HepG2 (cell line): Measurements from ENCODE around the gene MSI2. TPM values are rescaled to one million over a fixed set of nuclear protein-coding genes. Genes with fewer than 3 reads are reported as not detected.

Experiments
- ATF1 ChIP-seq: IDR thresholded peaks from 2 replicates; pipeline ENCODE4 v1.6.1; 2016; ENCODE audit warnings: mild to moderate bottlenecking, control low read depth
- CCDC6 ChIP-seq: sonication (generic); formaldehyde crosslinking; IDR thresholded peaks from 2 replicates; pipeline ENCODE4 v1.8.1; 2022; ENCODE audit warnings: mild to moderate bottlenecking, missing genetic modification reagents, moderate library complexity
- DNMT1 ChIP-seq: sonication (generic); formaldehyde crosslinking; IDR thresholded peaks from 2 replicates; pipeline ENCODE4 v1.5.1; 2020; ENCODE audit warnings: mild to moderate bottlenecking, missing genetic modification reagents
- ETV5 ChIP-seq: IDR thresholded peaks from 2 replicates; pipeline ENCODE4 v1.6.1; 2018; ENCODE audit warnings: missing biosample characterization, missing genetic modification reagents, inconsistent platforms, borderline replicate concordance
- GATA4 ChIP-seq: sonication (generic); IDR thresholded peaks from 2 replicates; pipeline ENCODE4 v1.6.1; 2016; ENCODE audit warnings: antibody characterized with exemption, low read depth, borderline replicate concordance
- HCFC1 ChIP-seq: fragments of 150-350 bp; IDR thresholded peaks from 2 replicates; pipeline ENCODE4 v1.6.1; 2014; ENCODE audit warnings: low read depth, low read length
- HOXA7 ChIP-seq: sonication (generic); formaldehyde crosslinking; IDR thresholded peaks from 2 replicates; pipeline ENCODE4 v1.8.1; 2022; ENCODE audit warnings: mild to moderate bottlenecking, missing genetic modification reagents, moderate library complexity
- IKZF1 ChIP-seq: fragments of 450-650 bp; IDR thresholded peaks from 2 replicates; pipeline ENCODE4 v1.7.1; 2016
- KLF9 ChIP-seq: IDR thresholded peaks from 2 replicates; pipeline ENCODE4 v1.6.1; 2016; ENCODE audit warnings: low read depth
- MED13 ChIP-seq: sonication (generic); formaldehyde crosslinking; IDR thresholded peaks from 2 replicates; pipeline ENCODE4 v1.5.0; 2020; ENCODE audit warnings: missing genetic modification reagents
- MEF2D ChIP-seq: sonication (generic); formaldehyde crosslinking; IDR thresholded peaks from 2 replicates; pipeline ENCODE4 v1.5.1; 2020; ENCODE audit warnings: mild to moderate bottlenecking, missing genetic modification reagents
- NFRKB ChIP-seq: fragments of 450-650 bp; IDR thresholded peaks from 2 replicates; pipeline ENCODE4 v1.6.1; 2017
- POGZ ChIP-seq: sonication (generic); formaldehyde crosslinking; IDR thresholded peaks from 2 replicates; pipeline ENCODE4 v1.4.0; 2020; ENCODE audit warnings: mild to moderate bottlenecking, missing genetic modification reagents
- SNAPC2 ChIP-seq: sonication (generic); formaldehyde crosslinking; IDR thresholded peaks from 2 replicates; pipeline ENCODE4 v1.8.1; 2022; ENCODE audit warnings: mild to moderate bottlenecking, missing genetic modification reagents
- SRSF4 ChIP-seq: fragments of 200-400 bp; formaldehyde crosslinking; IDR thresholded peaks from one replicate; pipeline ENCODE4 v1.6.1; 2018; ENCODE audit warnings: mild to moderate bottlenecking, low read depth, low read length, moderate library complexity; ENCODE audit not compliant: poor library complexity, severe bottlenecking
- ZBTB42 ChIP-seq: sonication (generic); formaldehyde crosslinking; IDR thresholded peaks from 2 replicates; pipeline ENCODE4 v1.5.0; 2020; ENCODE audit warnings: mild to moderate bottlenecking, missing genetic modification reagents
- ZBTB8A ChIP-seq: sonication (generic); formaldehyde crosslinking; IDR thresholded peaks from 2 replicates; pipeline ENCODE4 v1.4.0; 2020; ENCODE audit warnings: mild to moderate bottlenecking, low read depth, missing genetic modification reagents, borderline replicate concordance
- ZNF12 ChIP-seq: sonication (generic); formaldehyde crosslinking; IDR thresholded peaks from 2 replicates; pipeline ENCODE4 v1.5.0; 2020; ENCODE audit warnings: missing genetic modification reagents
- ZNF225 ChIP-seq: sonication (generic); formaldehyde crosslinking; IDR thresholded peaks from 2 replicates; pipeline ENCODE4 v1.4.0; 2020; ENCODE audit warnings: mild to moderate bottlenecking, missing genetic modification reagents
- ZNF3 ChIP-seq: IDR thresholded peaks from 2 replicates; pipeline ENCODE4 v1.7.0; 2017; ENCODE audit warnings: inconsistent platforms
- ZNF317 ChIP-seq: sonication (generic); formaldehyde crosslinking; IDR thresholded peaks from 2 replicates; pipeline ENCODE4 v1.5.0; 2020; ENCODE audit warnings: mild to moderate bottlenecking, missing genetic modification reagents
- ZNF546 ChIP-seq: sonication (generic); formaldehyde crosslinking; conservative IDR thresholded peaks from 2 replicates; pipeline ENCODE4 v1.8.1; 2023; ENCODE audit warnings: mild to moderate bottlenecking, missing genetic modification reagents
- ZNF563 ChIP-seq: sonication (generic); formaldehyde crosslinking; IDR thresholded peaks from 2 replicates; pipeline ENCODE4 v1.8.0; 2022; ENCODE audit warnings: mild to moderate bottlenecking, moderate library complexity, missing genetic modification reagents
- ZNF570 ChIP-seq: sonication (generic); formaldehyde crosslinking; IDR thresholded peaks from 2 replicates; pipeline ENCODE4 v1.4.0; 2020; ENCODE audit warnings: mild to moderate bottlenecking, missing genetic modification reagents, borderline replicate concordance
- polyA plus RNA-seq, 8 experiments: library from polyadenylated mRNA; depleted of rRNA in 3 of 8; stranded (reverse) in 7 of 8; unstranded in 1 of 8; fragments of >200 nt; fragmentation: Illumina TruSeq in 4 of 8; extraction: Trizol in 4 of 8; gene quantifications; 2 replicates each; pipeline versions ENCODE4 v1.2.1 to v1.2.3, GENCODE V29; 2011 to 2016; ENCODE audit warnings: low read depth in 4 of 8, missing spikeins in 1 of 8, mixed read lengths in 1 of 8; ENCODE audit not compliant: insufficient read depth in 1 of 8
- total RNA-seq, 5 experiments: library from RNA; depleted of rRNA; stranded (reverse); fragments of >200 nt; fragmentation: Illumina TruSeq; extraction: Trizol; gene quantifications; 2 replicates each; pipeline ENCODE4 v1.2.3, GENCODE V29; 2016; ENCODE audit warnings: low read depth in 1 of 5
- TF ChIP-seq, protein P1 (sequence below): sonication (generic); formaldehyde crosslinking; IDR thresholded peaks from 2 replicates; pipeline ENCODE4 v1.4.0; 2020; ENCODE audit warnings: mild to moderate bottlenecking, low read depth, missing genetic modification reagents
- TF ChIP-seq, protein P2 (sequence below): sonication (generic); formaldehyde crosslinking; IDR thresholded peaks from 2 replicates; pipeline ENCODE4 v1.4.0; 2020; ENCODE audit warnings: missing genetic modification reagents
- TF ChIP-seq, protein P3 (sequence below): sonication (generic); formaldehyde crosslinking; IDR thresholded peaks from 2 replicates; pipeline ENCODE4 v1.5.0; 2020; ENCODE audit warnings: mild to moderate bottlenecking, missing genetic modification reagents

The MSI2 gene
- total and polyA plus RNA-seq, 2 of the 13 experiments (the other 11 are each of a cell fraction or from before 2014, with no cell fraction given) = 77.5 to 78.4 TPM

DNA sequence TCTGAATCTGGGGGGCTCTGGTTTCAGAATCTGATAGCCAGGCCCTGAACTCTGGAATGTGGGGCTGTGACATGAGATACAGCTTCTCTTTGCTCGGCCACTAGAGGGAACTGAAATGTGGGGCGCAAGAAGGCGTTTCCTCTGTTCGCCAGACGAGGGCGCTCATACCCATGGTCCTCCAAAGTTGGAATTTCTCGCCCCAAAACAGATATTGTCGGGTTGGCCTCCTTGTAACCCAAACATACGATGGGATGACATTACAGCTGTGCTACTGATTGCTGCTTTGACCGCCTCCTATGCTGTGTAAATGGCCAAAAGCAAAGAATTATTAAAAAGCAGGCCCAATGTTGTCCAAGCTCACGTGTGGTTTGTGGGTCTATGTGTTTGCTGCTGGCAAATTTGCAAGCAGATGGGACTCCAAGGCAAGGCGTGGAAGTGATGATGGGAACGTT lies 13.1 kb upstream of the MSI2 start (continued):
- peak; percentile 32; the same call in 1 of the 2 replicates for TF ChIP-seq ETV5 (CRISPR knock-in tag)
- no peak for TF ChIP-seq GATA4
- no peak for TF ChIP-seq KLF9
- no peak for TF ChIP-seq NFRKB
- no peak for TF ChIP-seq IKZF1
- TF ChIP-seq DNMT1 (CRISPR knock-in tag) = peak; percentile 47; the same call in 1 of the 2 replicates
- TF ChIP-seq, protein P1, sequence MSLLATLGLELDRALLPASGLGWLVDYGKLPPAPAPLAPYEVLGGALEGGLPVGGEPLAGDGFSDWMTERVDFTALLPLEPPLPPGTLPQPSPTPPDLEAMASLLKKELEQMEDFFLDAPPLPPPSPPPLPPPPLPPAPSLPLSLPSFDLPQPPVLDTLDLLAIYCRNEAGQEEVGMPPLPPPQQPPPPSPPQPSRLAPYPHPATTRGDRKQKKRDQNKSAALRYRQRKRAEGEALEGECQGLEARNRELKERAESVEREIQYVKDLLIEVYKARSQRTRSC (CRISPR knock-in tag) = no peak
- no peak for TF ChIP-seq ZNF563 (CRISPR knock-in tag)
- TF ChIP-seq SNAPC2 (CRISPR knock-in tag) = no peak
- no peak for TF ChIP-seq SRSF4
- TF ChIP-seq ZNF3 (CRISPR knock-in tag) = no peak
- TF ChIP-seq, protein P2, sequence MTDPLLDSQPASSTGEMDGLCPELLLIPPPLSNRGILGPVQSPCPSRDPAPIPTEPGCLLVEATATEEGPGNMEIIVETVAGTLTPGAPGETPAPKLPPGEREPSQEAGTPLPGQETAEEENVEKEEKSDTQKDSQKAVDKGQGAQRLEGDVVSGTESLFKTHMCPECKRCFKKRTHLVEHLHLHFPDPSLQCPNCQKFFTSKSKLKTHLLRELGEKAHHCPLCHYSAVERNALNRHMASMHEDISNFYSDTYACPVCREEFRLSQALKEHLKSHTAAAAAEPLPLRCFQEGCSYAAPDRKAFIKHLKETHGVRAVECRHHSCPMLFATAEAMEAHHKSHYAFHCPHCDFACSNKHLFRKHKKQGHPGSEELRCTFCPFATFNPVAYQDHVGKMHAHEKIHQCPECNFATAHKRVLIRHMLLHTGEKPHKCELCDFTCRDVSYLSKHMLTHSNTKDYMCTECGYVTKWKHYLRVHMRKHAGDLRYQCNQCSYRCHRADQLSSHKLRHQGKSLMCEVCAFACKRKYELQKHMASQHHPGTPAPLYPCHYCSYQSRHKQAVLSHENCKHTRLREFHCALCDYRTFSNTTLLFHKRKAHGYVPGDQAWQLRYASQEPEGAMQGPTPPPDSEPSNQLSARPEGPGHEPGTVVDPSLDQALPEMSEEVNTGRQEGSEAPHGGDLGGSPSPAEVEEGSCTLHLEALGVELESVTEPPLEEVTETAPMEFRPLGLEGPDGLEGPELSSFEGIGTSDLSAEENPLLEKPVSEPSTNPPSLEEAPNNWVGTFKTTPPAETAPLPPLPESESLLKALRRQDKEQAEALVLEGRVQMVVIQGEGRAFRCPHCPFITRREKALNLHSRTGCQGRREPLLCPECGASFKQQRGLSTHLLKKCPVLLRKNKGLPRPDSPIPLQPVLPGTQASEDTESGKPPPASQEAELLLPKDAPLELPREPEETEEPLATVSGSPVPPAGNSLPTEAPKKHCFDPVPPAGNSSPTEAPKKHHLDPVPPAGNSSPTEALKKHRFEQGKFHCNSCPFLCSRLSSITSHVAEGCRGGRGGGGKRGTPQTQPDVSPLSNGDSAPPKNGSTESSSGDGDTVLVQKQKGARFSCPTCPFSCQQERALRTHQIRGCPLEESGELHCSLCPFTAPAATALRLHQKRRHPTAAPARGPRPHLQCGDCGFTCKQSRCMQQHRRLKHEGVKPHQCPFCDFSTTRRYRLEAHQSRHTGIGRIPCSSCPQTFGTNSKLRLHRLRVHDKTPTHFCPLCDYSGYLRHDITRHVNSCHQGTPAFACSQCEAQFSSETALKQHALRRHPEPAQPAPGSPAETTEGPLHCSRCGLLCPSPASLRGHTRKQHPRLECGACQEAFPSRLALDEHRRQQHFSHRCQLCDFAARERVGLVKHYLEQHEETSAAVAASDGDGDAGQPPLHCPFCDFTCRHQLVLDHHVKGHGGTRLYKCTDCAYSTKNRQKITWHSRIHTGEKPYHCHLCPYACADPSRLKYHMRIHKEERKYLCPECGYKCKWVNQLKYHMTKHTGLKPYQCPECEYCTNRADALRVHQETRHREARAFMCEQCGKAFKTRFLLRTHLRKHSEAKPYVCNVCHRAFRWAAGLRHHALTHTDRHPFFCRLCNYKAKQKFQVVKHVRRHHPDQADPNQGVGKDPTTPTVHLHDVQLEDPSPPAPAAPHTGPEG (CRISPR knock-in tag) = no peak
- no peak for TF ChIP-seq ATF1
- TF ChIP-seq HCFC1 = no peak
- TF ChIP-seq MEF2D (CRISPR knock-in tag) = peak; percentile 57
- 0 out of 2 replicates have a peak, but pooled peaks have one; percentile 43 for TF ChIP-seq CCDC6 (CRISPR knock-in tag)
- TF ChIP-seq HOXA7 = no peak
- no peak for TF ChIP-seq ZNF570 (CRISPR knock-in tag)
- no peak for TF ChIP-seq ZNF546 (CRISPR knock-in tag)
- TF ChIP-seq ZNF12 = peak; percentile 43; the same call in 1 of the 2 replicates
- TF ChIP-seq ZBTB8A (CRISPR knock-in tag) = no peak
- no peak for TF ChIP-seq ZBTB42 (CRISPR knock-in tag)
- TF ChIP-seq ZNF317 (CRISPR knock-in tag) = no peak
- TF ChIP-seq, protein P3, sequence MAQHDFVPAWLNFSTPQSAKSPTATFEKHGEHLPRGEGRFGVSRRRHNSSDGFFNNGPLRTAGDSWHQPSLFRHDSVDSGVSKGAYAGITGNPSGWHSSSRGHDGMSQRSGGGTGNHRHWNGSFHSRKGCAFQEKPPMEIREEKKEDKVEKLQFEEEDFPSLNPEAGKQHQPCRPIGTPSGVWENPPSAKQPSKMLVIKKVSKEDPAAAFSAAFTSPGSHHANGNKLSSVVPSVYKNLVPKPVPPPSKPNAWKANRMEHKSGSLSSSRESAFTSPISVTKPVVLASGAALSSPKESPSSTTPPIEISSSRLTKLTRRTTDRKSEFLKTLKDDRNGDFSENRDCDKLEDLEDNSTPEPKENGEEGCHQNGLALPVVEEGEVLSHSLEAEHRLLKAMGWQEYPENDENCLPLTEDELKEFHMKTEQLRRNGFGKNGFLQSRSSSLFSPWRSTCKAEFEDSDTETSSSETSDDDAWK (CRISPR knock-in tag) = no peak
- no peak for TF ChIP-seq ZNF225 (CRISPR knock-in tag)
- peak; percentile 84 for TF ChIP-seq POGZ (CRISPR knock-in tag)
- TF ChIP-seq MED13 (CRISPR knock-in tag) = no peak
